Measurements from ENCODE around the gene SELPLG. TPM values are rescaled to one million over a fixed set of nuclear protein-coding genes. Genes with fewer than 3 reads are reported as not detected.

Gene SELPLG
- total RNA-seq, 1 donor from 2014 or later, result not detected

DNA sequence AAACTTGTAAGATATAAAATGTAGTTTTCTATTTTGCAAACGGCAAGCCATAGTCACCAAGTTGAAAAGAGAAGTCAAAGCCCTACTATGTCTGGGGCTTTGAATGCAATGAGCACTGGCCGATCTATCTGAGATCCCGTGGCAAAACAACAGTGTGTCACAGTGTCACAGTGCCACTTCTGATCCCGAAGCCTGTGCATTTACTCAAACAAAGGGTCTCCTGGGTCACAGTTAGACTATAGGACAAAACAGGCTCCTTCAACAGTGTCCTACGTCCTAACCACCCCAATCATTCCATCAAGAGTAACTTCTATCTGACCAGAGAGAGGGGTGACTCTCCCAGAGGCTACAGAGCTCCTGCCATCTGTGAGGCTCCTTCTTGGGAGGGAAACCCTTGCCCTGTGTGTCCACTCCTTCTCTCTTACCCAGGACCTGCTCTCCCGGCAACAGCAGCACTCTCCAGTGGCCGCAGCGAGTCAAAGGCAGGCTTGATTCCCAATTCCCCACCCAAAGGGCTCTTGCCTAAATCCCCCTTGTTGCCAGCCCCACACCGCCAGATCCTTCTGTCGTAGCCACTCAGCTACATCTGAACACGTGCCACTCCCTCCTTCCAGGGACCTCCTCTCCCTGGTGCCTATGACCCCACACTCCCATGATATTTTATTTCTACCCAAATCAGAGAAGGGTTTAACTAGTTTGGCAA, 14.0 kb upstream of the SELPLG start:
- H3K36me3 Mint-ChIP-seq, result peaks cover 26% of the 10 kb centered on the region
- H3K4me1 Mint-ChIP-seq, result peaks cover 10% of the 10 kb centered on the region

GRCh38 chr12:108646600-108647579, 13.2 kb upstream of the SELPLG start:
- no peak overlapping the region for H3K4me3 Mint-ChIP-seq
- H3K4me1 Mint-ChIP-seq, result peaks cover 12% of the 10 kb centered on the region

More for the DNA sequence above, 14.0 kb upstream of the SELPLG start:
- TF ChIP-seq, protein P1, sequence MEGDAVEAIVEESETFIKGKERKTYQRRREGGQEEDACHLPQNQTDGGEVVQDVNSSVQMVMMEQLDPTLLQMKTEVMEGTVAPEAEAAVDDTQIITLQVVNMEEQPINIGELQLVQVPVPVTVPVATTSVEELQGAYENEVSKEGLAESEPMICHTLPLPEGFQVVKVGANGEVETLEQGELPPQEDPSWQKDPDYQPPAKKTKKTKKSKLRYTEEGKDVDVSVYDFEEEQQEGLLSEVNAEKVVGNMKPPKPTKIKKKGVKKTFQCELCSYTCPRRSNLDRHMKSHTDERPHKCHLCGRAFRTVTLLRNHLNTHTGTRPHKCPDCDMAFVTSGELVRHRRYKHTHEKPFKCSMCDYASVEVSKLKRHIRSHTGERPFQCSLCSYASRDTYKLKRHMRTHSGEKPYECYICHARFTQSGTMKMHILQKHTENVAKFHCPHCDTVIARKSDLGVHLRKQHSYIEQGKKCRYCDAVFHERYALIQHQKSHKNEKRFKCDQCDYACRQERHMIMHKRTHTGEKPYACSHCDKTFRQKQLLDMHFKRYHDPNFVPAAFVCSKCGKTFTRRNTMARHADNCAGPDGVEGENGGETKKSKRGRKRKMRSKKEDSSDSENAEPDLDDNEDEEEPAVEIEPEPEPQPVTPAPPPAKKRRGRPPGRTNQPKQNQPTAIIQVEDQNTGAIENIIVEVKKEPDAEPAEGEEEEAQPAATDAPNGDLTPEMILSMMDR (IDR thresholded peaks at IDR 0.05; ENCODE audit: unreplicated experiment), result no peak
- Mint-ChIP-seq H3K27me3 (ENCODE audit: low read depth) (no peaks in the 10 kb centered on the region), H3K27ac (no peak overlapping the region), H3K4me3 (no peak overlapping the region), H3K9me3 (no peaks in the 10 kb centered on the region)
- no peak for DNase-seq (ENCODE audit: low spot score in 2 of 2, unreplicated experiment in 2 of 2)

DNA sequence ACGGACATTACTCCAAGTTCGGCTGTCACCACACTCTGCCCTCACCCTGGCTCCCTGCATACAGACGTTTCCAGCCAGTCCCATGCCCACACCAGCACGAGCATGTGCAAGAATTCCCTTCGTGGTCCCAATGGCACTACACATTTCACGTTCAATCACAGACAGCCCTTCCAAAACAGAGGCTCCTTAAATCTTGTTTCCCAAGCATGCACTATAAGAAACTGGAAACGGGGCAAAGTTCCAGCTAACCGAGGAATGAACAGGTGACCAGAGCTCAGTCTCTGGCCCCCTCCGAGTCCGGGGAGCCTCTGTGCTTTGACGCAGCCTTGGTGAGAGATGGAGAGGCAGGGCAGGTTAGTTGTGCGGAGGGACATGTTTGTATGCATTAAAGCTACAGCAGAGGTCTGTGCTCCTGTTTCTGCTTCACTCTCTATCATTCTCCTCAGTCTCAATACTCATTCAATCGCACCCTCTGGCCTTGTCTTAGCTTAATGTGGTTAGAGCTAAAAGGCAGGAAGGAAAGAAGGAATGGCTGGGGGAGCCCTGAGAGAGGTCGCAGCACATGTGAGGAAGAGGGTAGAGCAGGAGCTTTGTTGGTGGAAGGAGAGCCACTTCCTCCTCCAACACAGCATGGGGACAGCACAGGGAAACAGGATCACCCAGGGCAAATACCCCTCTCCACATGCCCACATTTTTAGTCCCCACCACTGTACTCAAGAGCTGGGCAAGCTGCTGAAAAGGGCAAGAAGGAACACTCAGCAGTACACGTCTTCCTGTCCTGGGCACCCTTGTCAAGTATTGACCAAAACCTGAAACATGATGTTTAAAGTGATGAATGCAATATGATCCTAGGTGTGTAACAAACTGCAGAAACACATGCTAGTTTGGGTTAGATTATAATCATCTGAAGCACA, 12.2 kb upstream of the SELPLG start:
- Mint-ChIP-seq H3K4me1 (peaks cover 22% of the 10 kb centered on the region), H3K4me3 (no peak overlapping the region), H3K27ac (no peak overlapping the region), H3K36me3 (peaks cover 21% of the 10 kb centered on the region), H3K9me3 (no peaks in the 10 kb centered on the region), H3K27me3 (ENCODE audit: low read depth) (no peaks in the 10 kb centered on the region)
- DNase-seq (ENCODE audit: low spot score in 2 of 2, unreplicated experiment in 2 of 2), result no peak
- TF ChIP-seq, protein P1 (IDR thresholded peaks at IDR 0.05; ENCODE audit: unreplicated experiment), result no peak

More at GRCh38 chr12:108646600-108647579, 13.2 kb upstream of the SELPLG start:
- no peak for DNase-seq (ENCODE audit: low spot score in 2 of 2, unreplicated experiment in 2 of 2)
- no peaks in the 10 kb centered on the region for H3K9me3 Mint-ChIP-seq
- peaks cover 26% of the 10 kb centered on the region for H3K36me3 Mint-ChIP-seq
- H3K27me3 Mint-ChIP-seq (ENCODE audit: low read depth), result no peaks in the 10 kb centered on the region
- H3K27ac Mint-ChIP-seq, result no peak overlapping the region
- TF ChIP-seq, protein P1 (IDR thresholded peaks at IDR 0.05; ENCODE audit: unreplicated experiment), result no peak

DNA sequence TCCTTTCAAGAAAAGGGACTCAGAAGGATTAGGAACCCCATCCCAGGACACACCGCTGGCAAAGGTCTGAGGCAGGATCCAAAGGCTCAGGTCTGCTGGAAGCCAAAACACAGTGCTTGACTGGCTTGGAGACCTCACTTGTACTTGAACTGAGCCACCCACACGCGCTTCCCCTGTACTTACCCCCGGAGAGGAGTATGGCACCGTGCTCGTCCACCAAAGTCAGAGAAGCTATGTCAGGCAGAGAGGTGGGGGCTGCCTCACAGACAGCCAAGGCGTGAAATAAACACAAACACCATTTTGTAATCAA, 11.1 kb upstream of the SELPLG start:
- TF ChIP-seq, protein P1 (IDR thresholded peaks at IDR 0.05; ENCODE audit: unreplicated experiment), result no peak
- Mint-ChIP-seq H3K27ac (no peak overlapping the region), H3K4me1 (peaks cover 25% of the 10 kb centered on the region), H3K9me3 (no peaks in the 10 kb centered on the region), H3K27me3 (ENCODE audit: low read depth) (no peaks in the 10 kb centered on the region), H3K36me3 (peaks cover 20% of the 10 kb centered on the region), H3K4me3 (no peak overlapping the region)
- no peak for DNase-seq (ENCODE audit: low spot score in 2 of 2, unreplicated experiment in 2 of 2)

All from mesothelial cell of epicardium (in vitro differentiated cells).